HepG2 (cell line): ENCODE measurements around the gene SELENOH. TPM values are rescaled to one million over a fixed set of nuclear protein-coding genes. Genes with fewer than 3 reads are reported as not detected.

Experiments
- BRD4 ChIP-seq: sonication (generic); formaldehyde crosslinking; IDR thresholded peaks from 2 replicates; pipeline ENCODE4 v1.4.0; 2020; ENCODE audit warnings: missing genetic modification reagents
- CREB1 ChIP-seq, 2 experiments: fragments of 450-650 bp in 1 of 2; IDR thresholded peaks; 2 replicates each; pipeline ENCODE4 v1.6.1; 2016 to 2017; ENCODE audit warnings: control low read depth in 1 of 2, mild to moderate bottlenecking in 1 of 2, missing compliant biosample characterization in 1 of 2, missing genetic modification characterization in 1 of 2
- HMGXB4 ChIP-seq, 2 experiments: sonication (generic) in 1 of 2; formaldehyde crosslinking in 1 of 2; IDR thresholded peaks; 2 replicates each; pipeline versions ENCODE4 v1.4.0 to v1.6.1; 2018 to 2020; ENCODE audit warnings: missing genetic modification reagents in 2 of 2, borderline replicate concordance in 1 of 2, low read depth in 1 of 2, mild to moderate bottlenecking in 1 of 2, missing biosample characterization in 1 of 2
- PAF1 ChIP-seq: IDR thresholded peaks from 2 replicates; pipeline ENCODE4 v1.6.1; 2016; ENCODE audit warnings: missing genetic modification reagents, missing compliant biosample characterization
- PRDM15 ChIP-seq: sonication (generic); formaldehyde crosslinking; IDR thresholded peaks from 2 replicates; pipeline ENCODE4 v1.4.0; 2020; ENCODE audit warnings: missing genetic modification reagents
- SALL2 ChIP-seq: sonication (generic); formaldehyde crosslinking; IDR thresholded peaks from 2 replicates; pipeline ENCODE4 v1.8.1; 2023; ENCODE audit warnings: mild to moderate bottlenecking, missing genetic modification reagents, inconsistent platforms
- SATB2 ChIP-seq: sonication (generic); formaldehyde crosslinking; IDR thresholded peaks from 2 replicates; pipeline ENCODE4 v1.5.0; 2020; ENCODE audit warnings: missing genetic modification reagents
- SNAI1 ChIP-seq: sonication (generic); formaldehyde crosslinking; IDR thresholded peaks from 2 replicates; pipeline ENCODE4 v1.5.0; 2020; ENCODE audit warnings: mild to moderate bottlenecking, missing genetic modification reagents, borderline replicate concordance
- SOX5 ChIP-seq: IDR thresholded peaks from 2 replicates; pipeline ENCODE4 v1.6.1; 2016; ENCODE audit warnings: borderline replicate concordance
- TERF1 ChIP-seq: sonication (generic); formaldehyde crosslinking; IDR thresholded peaks from 2 replicates; pipeline ENCODE4 v1.8.0; 2022; ENCODE audit warnings: mild to moderate bottlenecking, missing genetic modification reagents, moderate library complexity
- ZMYM2 ChIP-seq: sonication (generic); formaldehyde crosslinking; IDR thresholded peaks from 2 replicates; pipeline ENCODE4 v1.8.0; 2022; ENCODE audit warnings: mild to moderate bottlenecking, missing genetic modification reagents
- ZNF326 ChIP-seq: sonication (generic); formaldehyde crosslinking; IDR thresholded peaks from 2 replicates; pipeline ENCODE4 v1.4.0; 2020; ENCODE audit warnings: missing genetic modification reagents, borderline replicate concordance
- ZNF329 ChIP-seq: sonication (generic); formaldehyde crosslinking; IDR thresholded peaks from 2 replicates; pipeline ENCODE4 v1.9.0; 2021; ENCODE audit warnings: low read depth, mild to moderate bottlenecking, missing genetic modification reagents
- ZNF337 ChIP-seq: sonication (generic); formaldehyde crosslinking; IDR thresholded peaks from 2 replicates; pipeline ENCODE4 v1.5.1; 2020; ENCODE audit warnings: missing genetic modification reagents, low read depth, mild to moderate bottlenecking, borderline replicate concordance
- ZNF747 ChIP-seq: sonication (generic); formaldehyde crosslinking; IDR thresholded peaks from 2 replicates; pipeline ENCODE4 v1.8.1; 2023; ENCODE audit warnings: missing genetic modification reagents, mild to moderate bottlenecking, borderline replicate concordance
- ZNF773 ChIP-seq: sonication (generic); formaldehyde crosslinking; IDR thresholded peaks from 2 replicates; pipeline ENCODE4 v1.4.0; 2020; ENCODE audit warnings: missing genetic modification reagents, borderline replicate concordance
- polyA plus RNA-seq, 8 experiments: library from polyadenylated mRNA; depleted of rRNA in 3 of 8; stranded (reverse) in 7 of 8; unstranded in 1 of 8; fragments of >200 nt; fragmentation: Illumina TruSeq in 4 of 8; extraction: Trizol in 4 of 8; gene quantifications; 2 replicates each; pipeline versions ENCODE4 v1.2.1 to v1.2.3, GENCODE V29; 2011 to 2016; ENCODE audit warnings: low read depth in 4 of 8, missing spikeins in 1 of 8, mixed read lengths in 1 of 8; ENCODE audit not compliant: insufficient read depth in 1 of 8
- total RNA-seq, 5 experiments: library from RNA; depleted of rRNA; stranded (reverse); fragments of >200 nt; fragmentation: Illumina TruSeq; extraction: Trizol; gene quantifications; 2 replicates each; pipeline ENCODE4 v1.2.3, GENCODE V29; 2016; ENCODE audit warnings: low read depth in 1 of 5
- TF ChIP-seq, protein P1 (sequence below): sonication (generic); formaldehyde crosslinking; conservative IDR thresholded peaks from 2 replicates; pipeline ENCODE4 v1.4.0; 2020; ENCODE audit warnings: missing genetic modification reagents

The SELENOH gene
- total and polyA plus RNA-seq, 2 of the 13 experiments (the other 11 are each of a cell fraction or from before 2014, with no cell fraction given) = 27.2 to 77.4 TPM

GRCh38 chr11:57751676-57752253 is 10.5 kb downstream of the SELENOH start, which contains the start of gene BTBD18 (continued):
- TF ChIP-seq HMGXB4 (CRISPR knock-in tag; IDR thresholded peaks at IDR 0.05; ENCODE audit: borderline replicate concordance in 1 of 2, low read depth in 1 of 2) (no peak), SALL2 (CRISPR knock-in tag) (no peak), PAF1 (CRISPR knock-in tag) (no peak), PRDM15 (CRISPR knock-in tag) (no peak), SOX5 (CRISPR knock-in tag) (peak; percentile 66; the same call in 1 of the 2 replicates), ZMYM2 (no peak), ZNF773 (CRISPR knock-in tag) (no peak), BRD4 (no peak), TERF1 (CRISPR knock-in tag) (no peak), SNAI1 (CRISPR knock-in tag) (no peak), SATB2 (no peak), ZNF326 (CRISPR knock-in tag) (no peak), ZNF747 (CRISPR knock-in tag) (no peak), ZNF329 (CRISPR knock-in tag) (no peak), ZNF337 (no peak), CREB1 (IDR thresholded peaks at IDR 0.05) (no peak), CREB1 (CRISPR knock-in tag; IDR thresholded peaks at IDR 0.05) (0 out of 2 replicates have a peak, but pooled peaks have one; percentile 20)
- TF ChIP-seq, protein P1, sequence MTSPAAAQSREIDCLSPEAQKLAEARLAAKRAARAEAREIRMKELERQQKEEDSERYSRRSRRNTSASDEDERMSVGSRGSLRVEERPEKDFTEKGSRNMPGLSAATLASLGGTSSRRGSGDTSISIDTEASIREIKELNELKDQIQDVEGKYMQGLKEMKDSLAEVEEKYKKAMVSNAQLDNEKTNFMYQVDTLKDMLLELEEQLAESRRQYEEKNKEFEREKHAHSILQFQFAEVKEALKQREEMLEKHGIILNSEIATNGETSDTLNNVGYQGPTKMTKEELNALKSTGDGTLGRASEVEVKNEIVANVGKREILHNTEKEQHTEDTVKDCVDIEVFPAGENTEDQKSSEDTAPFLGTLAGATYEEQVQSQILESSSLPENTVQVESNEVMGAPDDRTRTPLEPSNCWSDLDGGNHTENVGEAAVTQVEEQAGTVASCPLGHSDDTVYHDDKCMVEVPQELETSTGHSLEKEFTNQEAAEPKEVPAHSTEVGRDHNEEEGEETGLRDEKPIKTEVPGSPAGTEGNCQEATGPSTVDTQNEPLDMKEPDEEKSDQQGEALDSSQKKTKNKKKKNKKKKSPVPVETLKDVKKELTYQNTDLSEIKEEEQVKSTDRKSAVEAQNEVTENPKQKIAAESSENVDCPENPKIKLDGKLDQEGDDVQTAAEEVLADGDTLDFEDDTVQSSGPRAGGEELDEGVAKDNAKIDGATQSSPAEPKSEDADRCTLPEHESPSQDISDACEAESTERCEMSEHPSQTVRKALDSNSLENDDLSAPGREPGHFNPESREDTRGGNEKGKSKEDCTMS (CRISPR knock-in tag) = no peak
